ENCODE data around the gene NPS. TPM values are rescaled to one million over a fixed set of nuclear protein-coding genes. Genes with fewer than 3 reads are reported as not detected.

Gene NPS
- total RNA-seq, 2 donors from 2014 or later, result not detected

GRCh38 chr10:127524229-127524628 is 24.9 kb upstream of the NPS start:
- H3K36me3 ChIP-seq, result no peaks in the 10 kb centered on the region
- no peaks in the 10 kb centered on the region for H3K9me3 ChIP-seq
- intact Hi-C loops (cut with DNase I), result no loop called here
- TF ChIP-seq, protein P1, sequence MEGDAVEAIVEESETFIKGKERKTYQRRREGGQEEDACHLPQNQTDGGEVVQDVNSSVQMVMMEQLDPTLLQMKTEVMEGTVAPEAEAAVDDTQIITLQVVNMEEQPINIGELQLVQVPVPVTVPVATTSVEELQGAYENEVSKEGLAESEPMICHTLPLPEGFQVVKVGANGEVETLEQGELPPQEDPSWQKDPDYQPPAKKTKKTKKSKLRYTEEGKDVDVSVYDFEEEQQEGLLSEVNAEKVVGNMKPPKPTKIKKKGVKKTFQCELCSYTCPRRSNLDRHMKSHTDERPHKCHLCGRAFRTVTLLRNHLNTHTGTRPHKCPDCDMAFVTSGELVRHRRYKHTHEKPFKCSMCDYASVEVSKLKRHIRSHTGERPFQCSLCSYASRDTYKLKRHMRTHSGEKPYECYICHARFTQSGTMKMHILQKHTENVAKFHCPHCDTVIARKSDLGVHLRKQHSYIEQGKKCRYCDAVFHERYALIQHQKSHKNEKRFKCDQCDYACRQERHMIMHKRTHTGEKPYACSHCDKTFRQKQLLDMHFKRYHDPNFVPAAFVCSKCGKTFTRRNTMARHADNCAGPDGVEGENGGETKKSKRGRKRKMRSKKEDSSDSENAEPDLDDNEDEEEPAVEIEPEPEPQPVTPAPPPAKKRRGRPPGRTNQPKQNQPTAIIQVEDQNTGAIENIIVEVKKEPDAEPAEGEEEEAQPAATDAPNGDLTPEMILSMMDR (IDR thresholded peaks at IDR 0.05), result no peak
- H3K9ac ChIP-seq (ENCODE audit: low read depth in 2 of 2, low read length in 2 of 2), result no peak overlapping the region
- no peaks in the 10 kb centered on the region for H3K27me3 ChIP-seq
- H3K27ac ChIP-seq, result no peak overlapping the region
- H3K4me3 ChIP-seq, result no peak overlapping the region
- no peaks in the 10 kb centered on the region for H3K4me1 ChIP-seq
- no peak for DNase-seq

DNA sequence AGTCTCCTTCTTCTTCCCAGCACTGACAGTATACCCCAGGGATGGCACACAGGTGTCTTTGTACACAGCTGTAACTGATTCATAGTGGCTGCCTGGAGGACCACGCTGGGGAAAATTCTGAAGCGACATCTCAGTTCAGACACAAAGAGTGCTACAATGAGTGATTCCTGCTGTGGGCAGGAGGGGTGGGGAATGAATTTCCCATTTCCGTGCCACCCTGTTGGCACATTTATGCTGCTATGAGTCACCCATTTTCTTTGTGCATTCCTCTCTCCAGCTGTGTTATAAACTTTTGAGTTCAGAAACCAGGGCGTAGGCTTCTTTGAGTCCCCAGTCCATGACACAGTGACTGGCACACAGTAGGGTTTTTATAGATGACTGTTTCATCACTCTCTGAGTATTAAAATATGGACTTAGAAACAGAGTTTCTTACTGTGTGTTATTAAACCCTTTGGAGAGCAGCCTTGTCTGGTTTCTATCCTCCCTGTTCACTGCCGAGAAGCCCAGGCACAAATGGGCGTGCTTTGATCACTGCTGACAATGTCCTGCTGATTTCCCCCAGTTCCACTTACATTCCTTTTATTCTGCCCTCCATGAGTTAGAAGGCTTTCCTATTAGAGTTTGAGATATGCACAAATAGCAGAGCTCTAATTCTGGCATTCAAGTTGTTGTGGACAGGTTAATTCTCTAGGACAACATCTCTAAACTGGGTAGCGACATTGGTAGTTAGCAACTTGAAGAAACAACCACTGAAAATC is 24.0 kb upstream of the NPS start:
- Histone ChIP-seq H3K9ac (ENCODE audit: low read depth in 2 of 2, low read length in 2 of 2) (no peak overlapping the region), H3K27me3 (no peaks in the 10 kb centered on the region), H3K9me3 (no peaks in the 10 kb centered on the region), H3K4me3 (no peak overlapping the region), H3K4me1 (no peaks in the 10 kb centered on the region), H3K36me3 (no peaks in the 10 kb centered on the region), H3K27ac (no peak overlapping the region)
- intact Hi-C loops (cut with DNase I), result no loop called here
- TF ChIP-seq, protein P1 (IDR thresholded peaks at IDR 0.05), result no peak
- DNase-seq, result no peak

DNA sequence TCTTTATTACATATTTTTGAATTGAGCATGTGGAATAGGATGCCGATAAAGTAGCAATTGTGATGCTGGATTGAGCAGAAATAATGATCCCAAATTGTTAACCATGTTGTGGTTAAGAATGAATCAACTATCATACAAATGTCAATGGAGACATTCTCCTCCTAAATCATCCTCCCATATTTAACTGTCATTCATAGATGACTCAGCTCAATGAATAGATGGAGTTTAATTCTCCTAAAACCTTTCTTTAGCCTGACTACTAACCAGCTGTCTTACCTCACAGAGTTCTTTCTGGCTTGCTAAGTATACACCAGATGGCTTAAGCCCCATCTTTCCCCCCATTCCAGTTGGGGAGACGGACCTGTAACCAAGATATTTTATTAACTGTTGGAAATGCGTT is 23.4 kb upstream of the NPS start:
- Histone ChIP-seq H3K27ac (no peak overlapping the region), H3K9ac (ENCODE audit: low read depth in 2 of 2, low read length in 2 of 2) (no peak overlapping the region), H3K4me1 (no peaks in the 10 kb centered on the region), H3K27me3 (no peaks in the 10 kb centered on the region), H3K36me3 (no peaks in the 10 kb centered on the region), H3K4me3 (no peak overlapping the region), H3K9me3 (no peaks in the 10 kb centered on the region)
- DNase-seq, result no peak
- TF ChIP-seq, protein P1 (IDR thresholded peaks at IDR 0.05), result no peak
- intact Hi-C loops (cut with DNase I), result no loop called here

- Histone ChIP-seq H3K27me3 (no peaks in the 10 kb centered on the region), H3K9me3 (no peaks in the 10 kb centered on the region), H3K36me3 (no peaks in the 10 kb centered on the region), H3K9ac (ENCODE audit: low read depth in 2 of 2, low read length in 2 of 2) (no peak overlapping the region), H3K4me3 (no peak overlapping the region), H3K4me1 (no peaks in the 10 kb centered on the region), H3K27ac (no peak overlapping the region)
- TF ChIP-seq, protein P1 (IDR thresholded peaks at IDR 0.05), result no peak
- DNase-seq, result no peak
- intact Hi-C loops (cut with DNase I), result no loop called here
Measured at GRCh38 chr10:127526161-127526560, 22.9 kb upstream of the NPS start.

DNA sequence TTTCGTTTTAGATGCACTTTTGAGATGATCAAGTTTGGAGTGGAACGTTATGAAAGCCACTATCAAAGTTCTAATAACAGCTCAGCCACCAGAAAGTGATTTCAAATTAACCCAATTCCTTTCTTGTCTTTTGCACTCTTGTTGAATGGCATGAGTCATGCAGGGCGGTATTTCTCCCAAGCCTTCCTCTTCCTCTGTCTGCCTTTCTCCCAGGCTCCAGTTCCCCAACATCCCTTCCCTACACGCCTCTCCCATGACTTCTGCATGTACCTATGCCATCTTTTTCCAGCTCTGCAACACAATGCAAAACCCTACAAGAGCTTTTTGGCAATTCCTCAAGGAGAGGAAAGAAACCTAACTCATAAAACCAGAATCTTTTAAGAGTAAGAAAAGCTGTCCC is 21.8 kb upstream of the NPS start:
- TF ChIP-seq, protein P1 (IDR thresholded peaks at IDR 0.05), result no peak
- no peaks in the 10 kb centered on the region for H3K36me3 ChIP-seq
- no peak for DNase-seq

More for the DNA sequence above, 21.8 kb upstream of the NPS start:
- intact Hi-C loops (cut with DNase I), result no loop called here
- no peak overlapping the region for H3K4me3 ChIP-seq
- no peak overlapping the region for H3K27ac ChIP-seq
- H3K9ac ChIP-seq (ENCODE audit: low read depth in 2 of 2, low read length in 2 of 2), result no peak overlapping the region
- H3K9me3 ChIP-seq, result no peaks in the 10 kb centered on the region
- H3K4me1 ChIP-seq, result no peaks in the 10 kb centered on the region
- no peaks in the 10 kb centered on the region for H3K27me3 ChIP-seq

Measured in colonic mucosa (tissue), 4 donors.